NK-92 treated with Interleukin-12 subunit alpha and Interleukin-12 subunit beta, amount 100 ng/mL, for 24 hours (cell line): ENCODE data around the gene TLE4.
A peak's percentile ranks its signal among the peaks of the same experiment; 100 is the strongest.

ENCODE experiments used
- DNase-seq: peaks from one replicate; lab custom pipeline; 2025; lab: John Stamatoyannopoulos, UW

Gene TLE4

DNA sequence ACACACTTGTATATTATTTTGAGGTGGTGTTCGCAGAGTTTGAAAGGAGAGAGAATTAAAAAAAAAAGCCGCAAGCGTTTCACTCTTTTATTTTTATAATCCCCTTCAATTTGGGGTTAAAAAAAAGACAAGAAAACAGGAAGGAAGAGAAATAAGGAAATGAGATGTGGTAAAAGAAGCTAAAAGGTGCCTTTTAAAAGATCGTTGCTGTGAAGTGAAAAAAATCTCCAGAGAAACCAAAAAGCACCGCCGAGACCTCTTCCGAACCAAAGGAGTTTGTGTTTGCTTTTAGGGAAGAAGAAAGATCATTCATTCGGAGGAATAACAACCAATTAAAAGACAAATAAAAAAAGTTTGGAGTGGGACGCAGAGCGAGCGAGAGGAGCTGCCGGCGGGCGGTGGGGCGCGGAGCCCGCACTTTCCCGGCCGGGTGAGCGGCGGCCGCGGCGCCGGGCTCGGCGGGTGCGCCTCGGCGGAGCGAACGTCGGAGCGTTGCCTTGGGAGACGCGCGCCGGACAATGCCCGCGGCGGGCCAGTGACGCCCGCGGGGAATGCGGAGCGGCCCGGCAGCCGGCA, 355 bp downstream of the TLE4 start:
- DNase-seq: no peak

DNA sequence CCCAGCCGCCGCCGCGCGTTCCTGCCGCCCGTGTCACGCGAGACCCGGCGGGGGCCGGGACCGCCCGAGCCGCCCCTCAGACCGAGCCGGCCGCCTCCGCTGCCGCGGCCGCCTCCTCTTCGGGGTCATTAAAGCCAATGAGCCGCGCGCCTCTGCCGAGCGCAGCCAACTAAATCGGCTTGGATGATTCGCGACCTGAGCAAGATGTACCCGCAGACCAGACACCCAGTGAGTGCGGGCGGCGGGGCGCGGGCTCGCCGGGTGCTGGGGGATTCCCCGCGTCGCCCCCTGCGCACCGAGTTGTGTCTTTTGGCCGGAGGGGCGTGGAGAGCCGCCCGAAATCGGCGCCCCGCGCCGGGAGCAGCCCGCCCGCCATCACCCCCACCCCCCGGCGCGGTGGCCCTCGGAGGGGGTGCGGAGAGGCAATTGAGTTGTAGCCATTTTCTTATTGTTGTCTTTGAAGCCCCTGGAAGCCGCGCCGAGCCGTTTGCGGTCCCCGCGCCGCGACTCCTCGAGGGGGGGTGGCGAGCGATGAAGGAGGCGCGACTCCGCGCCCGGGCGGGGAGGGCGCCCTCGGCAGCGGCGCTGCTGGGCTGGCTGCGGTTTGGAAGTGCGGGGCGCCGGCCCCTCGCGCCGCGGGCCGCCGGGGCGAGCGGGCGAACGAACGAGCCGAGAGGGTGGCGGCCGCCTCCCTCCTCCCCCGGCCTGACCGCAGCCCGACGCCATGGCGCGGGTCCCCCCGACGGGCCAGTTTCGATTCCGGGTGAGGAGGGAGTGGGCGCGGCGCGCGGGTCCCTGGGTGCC, 1.0 kb downstream of the TLE4 start:
- peak; percentile 38 for DNase-seq

DNA sequence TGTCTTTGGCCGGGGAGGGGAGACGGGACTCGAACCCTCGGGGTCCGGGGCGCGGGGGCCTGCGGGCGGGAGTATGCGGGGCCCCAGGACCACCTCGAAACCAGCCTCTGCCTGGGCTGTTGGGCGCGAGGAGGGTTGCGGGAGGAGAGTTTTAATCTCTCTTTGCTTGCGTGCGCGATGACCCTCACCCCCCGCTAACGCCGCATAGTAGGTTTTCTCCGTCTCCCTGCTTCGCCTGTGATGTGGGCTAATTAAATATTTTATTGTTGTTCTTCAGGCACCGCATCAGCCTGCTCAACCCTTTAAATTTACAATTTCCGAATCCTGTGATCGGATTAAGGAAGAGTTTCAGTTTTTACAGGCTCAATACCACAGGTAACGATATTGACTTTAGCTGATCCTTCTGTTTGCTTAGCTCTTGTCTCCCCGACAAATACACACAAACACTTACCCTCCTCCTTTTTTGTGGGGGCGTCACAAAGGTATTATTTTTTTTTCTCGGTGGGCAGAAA, 1.7 kb downstream of the TLE4 start:
- no peak for DNase-seq

DNA sequence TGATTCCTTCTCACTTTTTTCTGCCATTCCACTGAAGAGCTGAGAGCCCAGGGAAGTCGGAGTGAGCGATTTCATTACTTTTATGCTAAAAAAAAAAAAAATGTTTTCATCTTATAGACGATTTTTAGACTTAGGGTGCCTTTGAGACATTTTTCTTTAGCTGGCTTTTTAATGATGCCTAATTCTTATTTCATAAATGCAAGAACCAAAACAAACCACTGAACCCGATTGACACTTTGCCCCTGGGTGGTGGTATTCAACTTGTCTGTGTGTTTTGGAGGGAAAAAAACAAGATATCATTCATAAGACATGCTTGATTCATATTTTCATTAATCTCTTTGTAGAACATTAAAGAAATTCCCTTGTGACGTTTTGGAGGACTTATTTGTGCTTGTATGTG, 2.4 kb downstream of the TLE4 start:
- no peak for DNase-seq

DNA sequence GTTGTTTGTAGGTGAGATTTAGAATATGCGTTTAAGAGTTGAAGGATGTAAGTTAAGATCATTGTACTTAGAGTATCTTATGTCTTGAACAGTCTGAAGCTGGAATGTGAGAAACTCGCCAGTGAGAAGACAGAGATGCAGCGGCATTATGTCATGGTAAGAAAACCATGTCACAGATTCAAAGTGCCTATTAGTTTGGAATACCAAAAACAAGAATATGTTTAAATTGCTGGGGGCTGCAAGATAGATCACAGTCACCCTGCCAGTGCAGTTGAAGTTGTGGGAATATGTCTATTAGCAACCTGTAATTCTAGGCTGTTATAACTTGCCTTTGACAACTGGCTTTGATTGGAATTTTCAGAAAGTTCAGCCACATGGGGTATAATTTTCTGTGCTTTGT, 3.0 kb downstream of the TLE4 start:
- no peak for DNase-seq

DNA sequence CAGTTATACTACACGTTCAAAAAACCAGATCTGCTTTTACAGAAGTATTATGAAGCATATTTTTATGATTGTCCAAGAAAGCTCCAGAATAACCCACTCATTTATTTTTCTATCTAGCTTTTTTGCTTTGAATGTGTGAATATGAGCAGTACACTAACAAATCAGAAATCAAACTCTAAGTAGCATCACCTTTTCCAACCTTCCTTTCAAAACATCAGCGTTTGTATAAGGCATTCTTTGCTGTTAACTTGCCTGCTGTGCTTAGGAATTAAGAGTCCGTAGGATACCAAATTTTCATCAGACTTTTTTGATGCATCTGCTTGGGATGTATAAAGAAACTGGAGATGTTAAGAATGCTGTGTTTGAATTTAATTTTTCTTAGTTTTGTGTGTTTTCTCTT, 3.8 kb downstream of the TLE4 start:
- no peak for DNase-seq

DNA sequence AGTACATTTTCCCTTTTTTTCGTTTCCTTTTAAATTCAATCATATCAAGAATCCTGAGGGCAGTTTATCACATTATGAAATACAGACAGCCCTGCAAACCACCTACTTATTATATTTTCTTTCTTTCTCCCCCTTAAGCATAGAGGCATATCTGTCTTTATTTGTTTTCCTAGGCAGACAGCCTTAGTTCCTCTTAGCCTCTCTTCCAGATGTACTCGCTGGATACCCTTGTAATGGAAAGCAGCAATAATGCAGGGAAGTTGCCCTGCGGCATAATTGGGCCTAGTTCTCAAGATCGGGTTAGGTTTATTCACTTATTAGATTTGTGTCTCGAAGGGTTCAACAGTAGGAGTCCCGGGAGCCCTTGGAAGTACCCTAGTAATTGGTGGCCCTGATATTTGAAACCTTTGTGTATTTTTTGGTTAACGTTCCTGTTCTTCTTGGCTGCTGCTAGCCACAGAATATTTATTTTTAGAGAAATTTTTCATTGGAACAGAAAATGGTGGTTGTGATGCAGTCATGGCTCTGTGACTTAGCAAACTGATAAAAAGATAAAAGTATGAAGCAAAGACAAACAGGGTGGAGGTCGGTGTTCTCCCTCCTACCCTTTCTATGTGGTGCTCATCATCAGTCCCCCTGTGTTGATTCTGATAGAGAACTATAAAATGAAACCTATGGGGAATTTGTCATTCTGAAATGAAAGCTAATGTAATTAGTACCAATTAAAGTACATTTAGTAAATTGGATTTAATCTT, 6.4 kb downstream of the TLE4 start:
- DNase-seq: no peak

DNA sequence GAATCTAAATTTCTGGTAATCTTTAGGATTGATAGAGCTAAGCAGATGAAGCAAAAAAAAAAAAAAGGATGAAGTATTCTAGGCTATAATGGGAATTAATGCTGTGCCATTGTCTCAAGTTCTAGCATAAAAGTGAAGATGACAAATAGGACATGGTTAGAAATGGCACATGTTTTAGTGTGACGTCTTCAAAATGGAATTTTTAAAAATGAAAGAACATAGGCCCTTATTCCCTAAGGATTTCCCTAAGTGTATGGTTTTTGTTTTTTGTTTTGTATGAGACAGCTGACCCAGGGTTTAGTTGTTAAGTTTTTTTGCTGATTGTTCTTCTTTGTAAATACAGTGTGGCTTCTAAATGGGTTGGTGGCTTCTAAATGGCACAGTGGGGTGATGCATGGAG, 7.1 kb downstream of the TLE4 start:
- DNase-seq: no peak

DNA sequence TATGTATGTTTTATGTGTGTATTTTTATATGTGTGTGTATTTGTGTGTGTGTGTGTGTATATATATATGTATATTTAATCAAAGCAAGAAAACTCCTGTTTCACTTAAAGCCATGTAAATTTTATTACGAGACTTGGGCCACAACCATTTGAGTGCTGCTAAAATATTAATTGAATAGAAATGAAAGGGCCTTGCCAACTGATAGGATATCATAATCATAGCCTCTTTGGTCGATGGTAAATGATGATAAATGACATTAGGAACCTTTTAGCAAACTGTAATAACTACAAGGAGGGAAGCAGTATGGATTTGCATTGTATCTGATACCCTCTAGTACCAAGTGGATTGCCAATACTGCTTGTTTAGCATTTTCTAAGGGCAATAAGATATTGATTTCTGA, 7.9 kb downstream of the TLE4 start:
- DNase-seq: no peak

DNA sequence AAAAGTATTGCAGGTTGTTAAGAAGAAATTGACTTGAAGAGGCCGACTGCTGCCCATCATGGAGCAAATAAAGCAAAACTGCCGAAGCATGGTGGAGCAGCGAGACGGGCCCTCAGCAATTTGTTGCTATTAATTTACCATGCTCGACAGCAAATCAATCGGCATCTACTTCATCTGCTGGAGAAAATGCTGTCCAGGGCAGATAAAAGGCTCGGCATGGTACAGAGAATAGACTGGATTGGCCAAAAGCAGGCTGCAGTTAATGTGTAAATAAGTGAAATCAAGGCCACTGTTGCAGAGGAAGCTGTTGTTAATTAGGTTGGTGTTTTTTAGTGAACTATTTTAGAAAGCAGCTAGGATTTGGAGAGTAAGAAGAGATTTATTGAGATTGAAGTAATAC, 8.3 kb downstream of the TLE4 start:
- DNase-seq: no peak

DNA sequence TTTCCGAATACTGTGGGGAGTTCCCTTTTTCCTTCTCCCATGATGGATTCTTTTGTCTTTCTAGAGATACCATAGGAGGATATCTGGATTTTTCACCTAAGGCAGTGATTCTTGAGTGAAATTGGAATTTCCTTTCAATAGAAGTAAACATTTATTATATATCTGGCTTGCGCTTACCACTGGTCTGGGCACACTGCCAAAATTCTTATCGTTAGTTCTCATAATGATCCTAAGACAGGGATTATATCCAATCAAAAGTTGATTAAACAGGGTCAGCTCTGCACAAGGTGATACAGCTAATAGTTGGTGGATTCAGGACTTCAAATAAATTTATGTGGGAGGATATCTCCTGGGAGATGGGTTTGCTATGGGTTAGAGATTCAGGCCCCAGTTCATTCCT, 9.6 kb downstream of the TLE4 start:
- DNase-seq: no peak

DNA sequence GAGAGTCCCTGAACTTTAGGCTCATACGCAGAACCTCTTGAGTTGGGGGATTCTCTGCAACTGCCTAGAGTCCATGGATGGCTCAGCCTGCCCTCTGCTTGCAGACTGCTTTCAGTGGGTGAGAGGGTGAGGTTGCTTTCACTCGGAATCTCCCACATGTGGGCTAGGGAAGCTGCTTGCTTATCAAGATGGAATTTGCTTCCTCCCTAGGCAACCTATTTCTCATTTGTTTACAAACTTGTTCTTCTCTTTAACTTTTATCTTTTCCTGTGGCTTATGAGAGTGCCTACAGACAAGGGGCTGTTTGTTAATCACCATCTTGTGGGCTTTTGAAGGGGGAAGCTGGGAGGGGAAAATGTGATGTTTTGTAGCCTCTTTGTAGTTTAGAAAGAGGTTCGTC, 10.0 kb downstream of the TLE4 start:
- DNase-seq: no peak

DNA sequence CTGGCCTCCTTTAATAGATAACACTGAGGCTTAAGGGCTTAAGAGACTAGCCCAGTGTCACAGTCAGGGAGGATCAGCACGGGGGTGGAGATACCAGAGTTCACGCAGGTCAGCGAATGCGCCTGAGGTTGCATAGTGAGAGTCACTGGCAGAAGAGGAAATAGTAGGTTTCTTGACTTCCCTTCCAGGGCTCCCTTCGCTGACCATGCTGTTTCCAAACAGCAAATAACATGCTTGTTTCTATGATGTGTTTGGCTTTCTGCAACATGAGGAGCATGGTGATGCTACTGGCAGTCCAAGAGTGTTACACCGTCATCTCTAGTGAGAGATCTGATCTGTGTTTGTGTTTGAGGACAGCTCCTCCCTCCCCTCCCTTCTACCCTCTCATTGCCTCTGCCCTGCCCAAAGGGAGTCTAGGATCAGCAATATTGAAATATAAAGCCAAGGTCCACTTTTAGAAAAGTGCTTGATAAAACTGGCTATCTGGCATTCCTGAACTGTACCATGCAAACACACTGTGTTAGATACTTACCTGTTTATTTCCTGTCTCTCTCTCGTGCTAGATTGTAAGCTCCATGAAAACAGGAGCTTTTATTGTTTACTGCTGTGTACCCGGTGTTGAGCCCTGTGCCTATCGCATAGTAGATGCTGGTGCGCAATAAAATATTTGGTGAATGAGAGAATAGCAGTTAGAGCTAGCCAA, 12.3 kb downstream of the TLE4 start:
- DNase-seq: no peak

DNA sequence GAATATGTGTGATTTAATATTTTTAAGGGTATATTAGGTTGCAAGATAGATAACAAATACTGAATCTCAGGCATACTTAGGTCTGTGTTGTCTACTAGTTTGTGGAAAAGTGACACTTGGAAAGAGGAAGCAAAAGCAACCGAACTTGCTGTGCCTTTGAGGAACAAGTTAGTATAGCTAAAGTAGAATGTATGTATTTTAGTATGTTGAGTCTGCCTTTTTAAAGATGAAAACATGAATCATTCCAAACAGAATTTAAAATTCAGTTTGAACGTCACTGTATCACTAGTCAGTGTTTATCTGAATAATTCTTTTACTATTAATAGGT, 12.9 kb downstream of the TLE4 start:
- no peak for DNase-seq

DNA sequence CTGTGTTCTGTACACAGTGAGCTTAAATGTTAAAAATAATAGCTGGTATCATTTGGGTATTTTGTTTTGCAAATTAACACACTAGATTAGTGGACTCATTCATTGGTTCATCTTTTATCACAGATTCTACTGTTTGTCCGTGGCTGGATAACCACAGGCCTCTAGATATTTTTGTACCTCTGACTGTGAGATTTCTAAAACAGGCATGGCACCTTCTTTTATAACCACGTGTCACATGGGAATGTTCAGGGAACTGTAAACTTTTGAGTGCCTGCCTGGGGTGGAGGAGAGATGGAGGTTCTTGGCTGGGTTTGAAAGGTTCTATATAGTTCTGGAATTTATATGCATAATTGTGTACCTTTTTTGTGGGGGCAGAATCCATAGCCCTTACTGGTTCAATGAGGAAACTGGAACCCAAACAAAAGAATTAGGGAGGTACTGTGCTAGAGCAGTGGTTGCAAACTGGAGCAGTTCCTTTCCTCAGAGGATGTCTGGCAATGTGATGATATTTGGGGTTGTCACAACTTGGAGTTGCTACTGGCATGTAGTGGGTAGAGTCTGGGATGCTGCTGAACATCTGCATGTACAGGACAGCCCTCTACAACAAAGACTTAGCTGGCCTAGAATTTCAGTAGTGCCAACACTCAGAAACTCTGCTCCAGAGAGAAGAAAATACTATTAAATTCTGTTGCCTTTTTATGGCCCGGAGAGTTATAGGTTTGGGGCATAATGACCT, 16.9 kb downstream of the TLE4 start:
- no peak for DNase-seq

DNA sequence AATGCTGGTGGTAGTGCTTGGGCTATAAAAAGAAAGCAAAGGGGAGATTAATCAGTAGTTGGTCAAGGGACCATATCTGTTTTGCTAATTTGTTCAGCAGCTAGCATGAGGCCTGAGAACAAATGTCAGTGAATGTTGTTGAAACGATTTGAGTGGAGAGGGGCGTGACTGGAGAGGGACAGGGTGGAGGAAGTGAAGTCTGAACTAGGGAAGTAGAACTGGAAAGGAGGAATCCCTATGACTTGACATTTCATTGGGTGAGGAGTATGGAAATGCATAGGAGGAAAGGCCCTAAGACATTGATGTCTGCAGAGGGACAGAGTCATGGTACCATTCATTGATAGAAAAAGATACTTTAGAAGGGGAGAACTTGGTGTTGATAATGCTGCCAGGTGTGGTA, 19.7 kb downstream of the TLE4 start:
- DNase-seq: no peak

DNA sequence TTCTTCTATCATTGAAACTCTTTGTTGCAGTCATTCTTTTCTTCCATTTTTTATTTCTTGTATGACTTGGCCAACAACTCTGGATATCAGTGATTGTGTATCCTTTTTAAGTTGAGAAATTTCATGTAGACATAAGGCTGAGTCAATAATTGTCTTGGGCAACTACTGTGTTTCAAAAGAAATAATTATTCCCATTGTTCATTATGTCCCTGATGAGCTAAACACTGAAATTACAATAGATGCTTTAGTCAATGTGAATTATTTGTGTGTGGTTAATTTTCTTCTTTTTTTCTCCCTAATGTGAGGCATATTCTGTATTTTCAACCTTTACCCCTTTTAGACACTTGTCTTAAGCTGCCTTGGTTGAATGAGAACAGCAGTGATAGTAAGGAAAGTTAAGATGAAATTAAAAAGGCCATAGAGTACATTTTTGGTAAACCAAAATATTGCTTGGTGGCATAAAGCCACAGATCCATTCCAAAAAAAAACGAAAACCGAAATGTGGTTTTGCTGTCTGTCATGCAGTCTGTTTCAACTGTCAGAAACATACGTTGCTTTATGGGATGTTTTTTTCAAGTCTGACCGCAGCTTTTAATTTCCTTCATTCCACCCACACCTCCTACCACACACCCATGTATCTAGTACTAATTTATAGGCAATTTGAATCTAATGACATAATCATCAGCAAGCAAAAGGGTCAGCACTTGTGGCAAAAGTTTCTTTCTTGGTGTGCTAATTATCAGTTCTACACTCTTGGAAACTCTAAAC, 21.1 kb downstream of the TLE4 start:
- no peak for DNase-seq

DNA sequence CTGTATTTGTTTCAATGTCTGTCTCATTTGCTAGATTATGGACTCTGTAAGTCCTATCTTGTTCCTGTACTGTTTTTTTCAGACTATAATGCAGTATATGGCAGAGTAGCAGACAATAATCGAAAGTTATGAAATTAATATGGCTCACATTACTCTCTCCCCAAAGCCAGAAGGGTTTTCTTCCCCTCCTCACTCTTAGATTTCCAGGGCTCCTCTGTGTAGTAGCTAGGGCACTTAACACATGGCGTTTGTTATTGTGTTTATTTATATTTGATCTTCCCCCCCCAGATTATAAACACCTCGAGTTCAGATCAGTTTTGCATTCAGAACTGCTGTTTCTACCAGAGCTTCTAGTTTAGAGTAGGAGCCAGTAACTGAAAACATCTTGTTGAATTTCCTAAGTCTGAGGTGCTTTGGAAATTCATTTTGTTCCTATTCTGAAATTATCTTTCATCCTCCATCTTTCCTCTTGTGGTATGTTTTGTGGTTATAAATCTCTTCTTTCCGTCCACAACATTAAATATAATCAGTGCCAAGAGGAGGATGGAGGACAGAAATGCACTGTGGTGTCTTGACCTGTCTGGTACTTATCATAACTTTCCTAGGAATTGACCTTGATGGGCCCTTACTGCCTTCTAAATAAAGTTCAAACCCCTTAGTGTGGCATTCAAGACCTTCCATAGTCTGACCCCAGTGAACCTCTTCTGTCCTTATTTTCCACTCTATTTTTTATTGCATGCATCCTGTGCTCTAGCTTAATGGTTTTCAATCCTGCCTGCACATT, 27.0 kb downstream of the TLE4 start:
- DNase-seq: no peak

DNA sequence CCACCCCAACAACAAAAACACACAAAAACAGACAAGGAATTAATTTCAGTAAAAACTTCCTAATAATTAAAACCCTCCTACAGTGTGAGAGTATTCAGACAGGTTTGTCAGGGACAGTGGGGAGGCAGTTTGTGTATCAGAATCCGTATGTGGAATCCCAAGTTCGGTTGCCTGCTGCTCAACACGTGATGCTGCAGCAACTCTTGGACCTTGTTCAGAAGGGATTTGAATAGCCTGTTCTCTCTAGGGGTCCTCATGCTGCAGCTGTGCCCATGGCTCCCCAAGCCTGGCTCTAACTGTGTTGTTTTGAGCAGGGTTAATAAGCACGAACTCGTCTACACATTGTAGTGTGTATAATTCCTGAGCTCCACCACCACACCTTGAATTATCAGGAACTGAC, 28.7 kb downstream of the TLE4 start:
- no peak for DNase-seq

DNA sequence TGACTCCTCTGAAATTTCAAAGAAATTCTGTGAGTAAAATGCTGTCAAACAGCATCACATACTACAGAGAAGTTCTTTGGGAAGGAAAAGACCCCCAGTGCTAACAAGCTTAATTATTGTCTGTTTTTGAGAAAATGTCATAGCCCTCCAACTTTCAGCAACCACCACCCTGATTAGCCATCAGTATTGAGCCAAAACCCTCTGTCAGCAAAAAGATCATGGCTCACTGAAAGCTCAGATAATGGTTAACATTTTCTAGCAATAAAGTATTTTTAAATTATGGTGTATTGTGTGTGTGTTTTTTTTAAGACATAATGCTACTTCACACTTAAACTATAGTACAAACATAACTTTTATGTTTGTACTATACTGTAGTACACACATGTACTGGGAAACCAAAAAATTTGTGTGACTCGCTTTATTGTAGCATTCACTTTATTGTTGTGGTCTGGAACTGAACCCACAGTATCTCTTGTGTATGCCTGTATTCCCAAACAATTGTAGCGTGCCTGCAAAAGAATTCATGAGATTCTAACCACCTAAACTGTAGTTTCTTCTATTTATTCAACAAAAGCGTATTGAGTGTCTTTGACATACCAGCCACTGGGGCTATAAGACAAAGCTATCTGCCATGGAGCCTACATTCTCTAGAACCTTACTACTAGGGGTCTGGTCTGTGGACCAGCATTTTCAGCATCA, 31.6 kb downstream of the TLE4 start:
- no peak for DNase-seq
